Neural cell (in vitro differentiated cells): ENCODE data around the gene DDX31. TPM values are rescaled to one million over a fixed set of nuclear protein-coding genes. Genes with fewer than 3 reads are reported as not detected.
A peak's percentile ranks its signal among the peaks of the same experiment; 100 is the strongest.

Source experiments
- H2AFZ ChIP-seq: fragments of 200-600, 300-800 bp; sonication (generic), shearing (Covaris generic); 2 replicates; pipeline ENCODE4 v1.6.0; 2014; ENCODE audit warnings: low read depth, mild to moderate bottlenecking, antibody characterized with exemption, low read length, moderate library complexity
- H3F3A ChIP-seq: fragments of 200-600 bp; shearing (Covaris generic); 2 replicates; pipeline ENCODE4 v1.6.1; 2016; ENCODE audit warnings: mild to moderate bottlenecking, moderate library complexity, mixed read lengths, antibody characterized with exemption, low read length; ENCODE audit not compliant: insufficient read depth, poor library complexity, severe bottlenecking
- H3K27ac ChIP-seq: fragments of 200-600, 300-800 bp; sonication (generic), shearing (Covaris generic); 2 replicates; pipeline ENCODE4 v1.5.1; 2014; ENCODE audit warnings: mild to moderate bottlenecking, low read length, moderate library complexity
- H3K27me3 ChIP-seq: fragments of 300-800, 200-600 bp; sonication (generic), shearing (Covaris generic); 2 replicates; pipeline ENCODE4 v1.6.0; 2014; ENCODE audit warnings: mild to moderate bottlenecking, low read depth, low read length, moderate library complexity; ENCODE audit not compliant: insufficient read depth
- H3K36me3 ChIP-seq: fragments of 300-800, 200-600 bp; sonication (generic), shearing (Covaris generic); 2 replicates; pipeline ENCODE4 v1.5.1; 2014; ENCODE audit warnings: mild to moderate bottlenecking, antibody characterized with exemption, low read length, moderate library complexity; ENCODE audit not compliant: insufficient read depth
- H3K4me2 ChIP-seq: fragments of 300-800, 200-600 bp; sonication (generic), shearing (Covaris generic); 2 replicates; pipeline ENCODE4 v1.6.0; 2014; ENCODE audit warnings: mild to moderate bottlenecking, low read length
- H3K4me3 ChIP-seq: fragments of 300-800, 200-600 bp; sonication (generic), shearing (Covaris generic); 2 replicates; pipeline ENCODE4 v1.5.1; 2014; ENCODE audit warnings: mild to moderate bottlenecking, low read length, moderate library complexity
- H3K79me2 ChIP-seq: fragments of 200-600 bp; shearing (Covaris generic); replicated peaks from 2 replicates; pipeline ENCODE4 v1.6.0; 2014; ENCODE audit warnings: mild to moderate bottlenecking, low read length, moderate library complexity; ENCODE audit not compliant: insufficient read depth
- H3K9ac ChIP-seq: fragments of 300-800, 200-600 bp; sonication (generic), shearing (Covaris generic); 2 replicates; pipeline ENCODE4 v1.6.1; 2016; ENCODE audit warnings: mild to moderate bottlenecking, low read length, mixed read lengths
- H3K9me2 ChIP-seq: fragments of 200-600 bp; shearing (Covaris generic); 2 replicates; pipeline ENCODE4 v1.6.1; 2016; ENCODE audit warnings: mild to moderate bottlenecking, low read length, mixed read lengths; ENCODE audit not compliant: insufficient read depth
- H3K9me3 ChIP-seq: fragments of 200-600, 300-800 bp; sonication (generic), shearing (Covaris generic); 2 replicates; pipeline ENCODE4 v1.6.1; 2016; ENCODE audit warnings: mild to moderate bottlenecking, mixed run types, low read length, moderate library complexity, mixed read lengths
- H4K20me1 ChIP-seq: fragments of 200-600 bp; shearing (Covaris generic); 2 replicates; pipeline ENCODE4 v1.6.1; 2016; ENCODE audit warnings: mild to moderate bottlenecking, mixed run types; ENCODE audit not compliant: insufficient read depth
- EP300 ChIP-seq: fragments of 450-650 bp; conservative IDR thresholded peaks from 2 replicates; pipeline ENCODE4 v1.6.1; 2014; ENCODE audit warnings: antibody characterized with exemption, mild to moderate bottlenecking, moderate library complexity; ENCODE audit not compliant: poor library complexity, severe bottlenecking
- EZH2 ChIP-seq: fragments of 200-600, 300-800 bp; shearing (Covaris generic), sonication (generic); IDR thresholded peaks from 2 replicates; pipeline ENCODE4 v1.6.1; 2014; ENCODE audit warnings: antibody characterized with exemption, low read length, borderline replicate concordance, mild to moderate bottlenecking; ENCODE audit not compliant: insufficient read depth, poor library complexity, severe bottlenecking
- MXI1 ChIP-seq: fragments of 450-650 bp; conservative IDR thresholded peaks from 2 replicates; pipeline ENCODE4 v1.6.1; 2014; ENCODE audit warnings: antibody characterized with exemption, mild to moderate bottlenecking; ENCODE audit not compliant: poor library complexity, severe bottlenecking
- POLR2AphosphoS5 ChIP-seq: IDR thresholded peaks from 2 replicates; pipeline ENCODE4 v1.6.1; 2012
- RAD21 ChIP-seq: fragments of 450-650 bp; conservative IDR thresholded peaks from 2 replicates; pipeline ENCODE4 v1.6.1; 2014; ENCODE audit warnings: antibody characterized with exemption, mild to moderate bottlenecking, moderate library complexity
- SMC3 ChIP-seq: fragments of 450-650 bp; conservative IDR thresholded peaks from 2 replicates; pipeline ENCODE4 v1.6.1; 2014; ENCODE audit warnings: antibody characterized with exemption, mild to moderate bottlenecking, moderate library complexity; ENCODE audit not compliant: poor library complexity
- TAF1 ChIP-seq: IDR thresholded peaks from 2 replicates; pipeline ENCODE4 v1.6.1; 2012; ENCODE audit warnings: low read depth
- polyA plus RNA-seq: library from polyadenylated mRNA; depleted of rRNA; stranded (reverse); fragments of >200 nt; gene quantifications from 2 replicates; pipeline ENCODE4 v1.2.3, GENCODE V29; 2014
- TF ChIP-seq, protein P1 (sequence below): IDR thresholded peaks from 2 replicates; pipeline ENCODE4 v1.6.1; 2012; ENCODE audit warnings: borderline replicate concordance
- TF ChIP-seq, protein P2 (sequence below): fragments of 450-650 bp; IDR thresholded peaks from 2 replicates; pipeline ENCODE4 v1.5.1; 2014; ENCODE audit warnings: antibody characterized with exemption, mild to moderate bottlenecking, moderate library complexity; ENCODE audit not compliant: poor library complexity, severe bottlenecking

Gene DDX31
- polyA plus RNA-seq, 1 donor from 2014 or later, result 12.8 TPM

DNA sequence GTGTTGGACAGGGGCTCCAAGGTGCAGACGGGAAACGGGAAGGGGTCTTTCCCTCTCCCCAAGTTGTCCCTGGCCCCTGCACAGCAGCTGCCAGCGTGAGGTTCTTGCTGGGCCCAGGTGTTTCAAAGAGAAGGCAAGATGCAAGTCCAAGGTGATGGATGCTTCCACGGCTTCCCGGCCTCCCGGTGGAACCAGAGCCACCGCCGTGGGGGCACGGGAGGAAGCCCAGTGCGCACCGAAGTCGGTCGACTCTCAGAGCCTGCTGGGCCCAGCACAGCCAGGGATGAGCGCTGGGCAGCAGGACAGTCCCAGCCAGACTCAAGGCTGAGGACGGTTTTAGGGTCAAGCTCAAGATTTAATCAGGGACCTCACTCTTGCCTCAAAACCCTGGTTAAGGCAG is 112.6 kb downstream of the DDX31 start:
- H3K27ac ChIP-seq, result no peak overlapping the region
- TF ChIP-seq TAF1, result no peak
- TF ChIP-seq POLR2AphosphoS5, result no peak
- no peak for TF ChIP-seq SMC3
- no peak for TF ChIP-seq EZH2

GRCh38 chr9:132556714-132557113 is 113.1 kb downstream of the DDX31 start:
- Histone ChIP-seq H2AFZ (no peak overlapping the region), H3K9me2 (no peaks in the 10 kb centered on the region), H3K4me2 (no peak overlapping the region), H4K20me1 (no peaks in the 10 kb centered on the region), H3K9ac (no peak overlapping the region), H3K9me3 (no peaks in the 10 kb centered on the region), H3K27me3 (no peaks in the 10 kb centered on the region), H3F3A (no peaks in the 10 kb centered on the region), H3K79me2 (no peaks in the 10 kb centered on the region), H3K36me3 (no peaks in the 10 kb centered on the region), H3K4me3 (peak overlapping the region; percentile 20), H3K27ac (no peak overlapping the region)
- TF ChIP-seq, protein P1, sequence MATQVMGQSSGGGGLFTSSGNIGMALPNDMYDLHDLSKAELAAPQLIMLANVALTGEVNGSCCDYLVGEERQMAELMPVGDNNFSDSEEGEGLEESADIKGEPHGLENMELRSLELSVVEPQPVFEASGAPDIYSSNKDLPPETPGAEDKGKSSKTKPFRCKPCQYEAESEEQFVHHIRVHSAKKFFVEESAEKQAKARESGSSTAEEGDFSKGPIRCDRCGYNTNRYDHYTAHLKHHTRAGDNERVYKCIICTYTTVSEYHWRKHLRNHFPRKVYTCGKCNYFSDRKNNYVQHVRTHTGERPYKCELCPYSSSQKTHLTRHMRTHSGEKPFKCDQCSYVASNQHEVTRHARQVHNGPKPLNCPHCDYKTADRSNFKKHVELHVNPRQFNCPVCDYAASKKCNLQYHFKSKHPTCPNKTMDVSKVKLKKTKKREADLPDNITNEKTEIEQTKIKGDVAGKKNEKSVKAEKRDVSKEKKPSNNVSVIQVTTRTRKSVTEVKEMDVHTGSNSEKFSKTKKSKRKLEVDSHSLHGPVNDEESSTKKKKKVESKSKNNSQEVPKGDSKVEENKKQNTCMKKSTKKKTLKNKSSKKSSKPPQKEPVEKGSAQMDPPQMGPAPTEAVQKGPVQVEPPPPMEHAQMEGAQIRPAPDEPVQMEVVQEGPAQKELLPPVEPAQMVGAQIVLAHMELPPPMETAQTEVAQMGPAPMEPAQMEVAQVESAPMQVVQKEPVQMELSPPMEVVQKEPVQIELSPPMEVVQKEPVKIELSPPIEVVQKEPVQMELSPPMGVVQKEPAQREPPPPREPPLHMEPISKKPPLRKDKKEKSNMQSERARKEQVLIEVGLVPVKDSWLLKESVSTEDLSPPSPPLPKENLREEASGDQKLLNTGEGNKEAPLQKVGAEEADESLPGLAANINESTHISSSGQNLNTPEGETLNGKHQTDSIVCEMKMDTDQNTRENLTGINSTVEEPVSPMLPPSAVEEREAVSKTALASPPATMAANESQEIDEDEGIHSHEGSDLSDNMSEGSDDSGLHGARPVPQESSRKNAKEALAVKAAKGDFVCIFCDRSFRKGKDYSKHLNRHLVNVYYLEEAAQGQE, result no peak
- TF ChIP-seq MXI1, result no peak
- TF ChIP-seq EP300, result no peak
- TF ChIP-seq TAF1, result no peak
- no peak for TF ChIP-seq EZH2
- no peak for TF ChIP-seq SMC3
- no peak for TF ChIP-seq POLR2AphosphoS5
- TF ChIP-seq RAD21, result no peak
- TF ChIP-seq, protein P2, sequence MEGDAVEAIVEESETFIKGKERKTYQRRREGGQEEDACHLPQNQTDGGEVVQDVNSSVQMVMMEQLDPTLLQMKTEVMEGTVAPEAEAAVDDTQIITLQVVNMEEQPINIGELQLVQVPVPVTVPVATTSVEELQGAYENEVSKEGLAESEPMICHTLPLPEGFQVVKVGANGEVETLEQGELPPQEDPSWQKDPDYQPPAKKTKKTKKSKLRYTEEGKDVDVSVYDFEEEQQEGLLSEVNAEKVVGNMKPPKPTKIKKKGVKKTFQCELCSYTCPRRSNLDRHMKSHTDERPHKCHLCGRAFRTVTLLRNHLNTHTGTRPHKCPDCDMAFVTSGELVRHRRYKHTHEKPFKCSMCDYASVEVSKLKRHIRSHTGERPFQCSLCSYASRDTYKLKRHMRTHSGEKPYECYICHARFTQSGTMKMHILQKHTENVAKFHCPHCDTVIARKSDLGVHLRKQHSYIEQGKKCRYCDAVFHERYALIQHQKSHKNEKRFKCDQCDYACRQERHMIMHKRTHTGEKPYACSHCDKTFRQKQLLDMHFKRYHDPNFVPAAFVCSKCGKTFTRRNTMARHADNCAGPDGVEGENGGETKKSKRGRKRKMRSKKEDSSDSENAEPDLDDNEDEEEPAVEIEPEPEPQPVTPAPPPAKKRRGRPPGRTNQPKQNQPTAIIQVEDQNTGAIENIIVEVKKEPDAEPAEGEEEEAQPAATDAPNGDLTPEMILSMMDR, result no peak

More for the DNA sequence above, 112.6 kb downstream of the DDX31 start:
- Histone ChIP-seq H3K9me3 (no peaks in the 10 kb centered on the region), H3K27me3 (no peaks in the 10 kb centered on the region), H4K20me1 (no peaks in the 10 kb centered on the region), H3K4me2 (no peak overlapping the region), H3F3A (no peaks in the 10 kb centered on the region), H3K9ac (no peak overlapping the region), H3K4me3 (no peak overlapping the region), H2AFZ (no peak overlapping the region), H3K79me2 (no peaks in the 10 kb centered on the region), H3K36me3 (no peaks in the 10 kb centered on the region), H3K9me2 (no peaks in the 10 kb centered on the region)
